H9 (cell line): ENCODE results near the gene LY6G5B. TPM values are rescaled to one million over a fixed set of nuclear protein-coding genes. Genes with fewer than 3 reads are reported as not detected.

Experiments used
- DNase-seq: peaks from one replicate; pipeline ENCODE4 v3.0.0-alpha.2; 2017
- H2AFZ ChIP-seq: one replicate; pipeline ENCODE4 v1.6.1; 2013; ENCODE audit warnings: mild to moderate bottlenecking, low read length, control low read depth, moderate library complexity
- H2AK5ac ChIP-seq: 2 replicates; pipeline ENCODE4 v1.6.1; 2013; ENCODE audit warnings: low read length, control low read depth, mixed read lengths; ENCODE audit not compliant: insufficient read length
- H2BK120ac ChIP-seq: one replicate; pipeline ENCODE4 v1.6.1; 2013; ENCODE audit warnings: low read depth, mild to moderate bottlenecking, low read length, control low read depth, inconsistent platforms; ENCODE audit not compliant: poor library complexity, severe bottlenecking
- H2BK12ac ChIP-seq: 2 replicates; pipeline ENCODE4 v1.6.1; 2013; ENCODE audit warnings: low read length, control low read depth, mixed read lengths, low read depth; ENCODE audit not compliant: insufficient read length
- H2BK15ac ChIP-seq: 2 replicates; pipeline ENCODE4 v1.6.1; 2013; ENCODE audit warnings: low read depth, low read length, control low read depth
- H2BK20ac ChIP-seq: one replicate; pipeline ENCODE4 v1.6.1; 2013; ENCODE audit warnings: low read depth, mild to moderate bottlenecking, low read length, control low read depth, inconsistent platforms; ENCODE audit not compliant: poor library complexity, severe bottlenecking
- H2BK5ac ChIP-seq: 2 replicates; pipeline ENCODE4 v1.6.1; 2013; ENCODE audit warnings: low read length, control low read depth, mixed read lengths; ENCODE audit not compliant: insufficient read length
- H3K14ac ChIP-seq: 2 replicates; pipeline ENCODE4 v1.6.1; 2013; ENCODE audit warnings: low read length, control low read depth; ENCODE audit not compliant: insufficient read depth
- H3K18ac ChIP-seq: 2 replicates; pipeline ENCODE4 v1.6.1; 2013; ENCODE audit warnings: low read depth, mild to moderate bottlenecking, mixed read lengths, low read length, control low read depth; ENCODE audit not compliant: insufficient read length
- H3K23ac ChIP-seq: 2 replicates; pipeline ENCODE4 v1.6.1; 2013; ENCODE audit warnings: low read length, control low read depth, mixed read lengths, low read depth; ENCODE audit not compliant: insufficient read length
- H3K23me2 ChIP-seq: 2 replicates; pipeline ENCODE4 v1.6.1; 2013; ENCODE audit warnings: low read depth, mild to moderate bottlenecking, mixed read lengths, low read length, control low read depth; ENCODE audit not compliant: insufficient read length, poor library complexity, severe bottlenecking
- H3K27ac ChIP-seq: 2 replicates; pipeline ENCODE4 v1.5.1; 2013; ENCODE audit warnings: low read length, control low read depth, mixed read lengths, low read depth; ENCODE audit not compliant: insufficient read length
- H3K27me3 ChIP-seq: 2 replicates; pipeline ENCODE4 v1.6.1; 2013; ENCODE audit warnings: low read length, control low read depth, inconsistent platforms; ENCODE audit not compliant: insufficient read depth
- H3K4ac ChIP-seq: 2 replicates; pipeline ENCODE4 v1.6.1; 2013; ENCODE audit warnings: low read depth, mild to moderate bottlenecking, control low read depth, inconsistent platforms, low read length, moderate library complexity
- H3K4me1 ChIP-seq: 2 replicates; pipeline ENCODE4 v1.6.1; 2013; ENCODE audit warnings: low read length, control low read depth, inconsistent platforms; ENCODE audit not compliant: insufficient read depth
- H3K4me2 ChIP-seq: 2 replicates; pipeline ENCODE4 v1.6.1; 2013; ENCODE audit warnings: low read length, control low read depth, mixed read lengths; ENCODE audit not compliant: insufficient read length, insufficient read depth
- H3K56ac ChIP-seq: 2 replicates; pipeline ENCODE4 v1.6.1; 2013; ENCODE audit warnings: low read depth, mild to moderate bottlenecking, mixed read lengths, low read length, control low read depth; ENCODE audit not compliant: insufficient read length
- H3K79me1 ChIP-seq: 2 replicates; pipeline ENCODE4 v1.6.1; 2013; ENCODE audit warnings: low read depth, mild to moderate bottlenecking, moderate library complexity, low read length, control low read depth, inconsistent platforms; ENCODE audit not compliant: insufficient read depth, poor library complexity, severe bottlenecking
- H3K79me2 ChIP-seq: 2 replicates; pipeline ENCODE4 v1.6.1; 2013; ENCODE audit warnings: low read length, control low read depth, inconsistent platforms; ENCODE audit not compliant: insufficient read depth
- H3K9ac ChIP-seq: 2 replicates; pipeline ENCODE4 v1.6.1; 2013; ENCODE audit warnings: low read length, control low read depth, mixed read lengths; ENCODE audit not compliant: insufficient read length; ENCODE audit errors: extremely low read depth
- H3K9me3 ChIP-seq: one replicate; pipeline ENCODE4 v1.6.1; 2013; ENCODE audit warnings: low read depth, low read length, inconsistent platforms; ENCODE audit not compliant: control insufficient read depth
- H3T11ph ChIP-seq: one replicate; pipeline ENCODE4 v1.6.1; 2013; ENCODE audit warnings: mild to moderate bottlenecking, low read length, control low read depth, inconsistent platforms
- H4K20me1 ChIP-seq: one replicate; pipeline ENCODE4 v1.6.1; 2013; ENCODE audit not compliant: control insufficient read depth, insufficient read length, insufficient read depth
- H4K5ac ChIP-seq: 2 replicates; pipeline ENCODE4 v1.6.1; 2013; ENCODE audit warnings: low read depth, mild to moderate bottlenecking, mixed read lengths, low read length, control low read depth; ENCODE audit not compliant: insufficient read length
- H4K8ac ChIP-seq: replicated peaks from 2 replicates; pipeline ENCODE4 v1.6.1; 2013; ENCODE audit warnings: low read length, control low read depth, mixed read lengths, low read depth; ENCODE audit not compliant: insufficient read length
- H4K91ac ChIP-seq: 2 replicates; pipeline ENCODE4 v1.6.1; 2013; ENCODE audit warnings: low read depth, mild to moderate bottlenecking, moderate library complexity, mixed read lengths, low read length, control low read depth; ENCODE audit not compliant: insufficient read length
- H3K27ac Mint-ChIP-seq, 3 experiments: 2 replicates in 2 of 3; 3 replicates in 1 of 3; pipeline ENCODE4 v1.8.0; 2020 to 2021; ENCODE audit warnings: mixed read lengths in 3 of 3, mild to moderate bottlenecking in 1 of 3, moderate library complexity in 1 of 3
- H3K27me3 Mint-ChIP-seq: 2 replicates; pipeline ENCODE4 v1.8.0; 2021; ENCODE audit warnings: low read depth, mild to moderate bottlenecking, moderate library complexity, mixed read lengths
- H3K36me3 Mint-ChIP-seq, 3 experiments: 2 replicates in 2 of 3; 3 replicates in 1 of 3; pipeline ENCODE4 v1.8.0; 2020 to 2021; ENCODE audit warnings: low read depth in 3 of 3, mixed read lengths in 3 of 3; ENCODE audit not compliant: insufficient read depth in 1 of 3
- H3K4me1 Mint-ChIP-seq, 2 experiments: 2 replicates each; pipeline ENCODE4 v1.8.0; 2020; ENCODE audit warnings: mixed read lengths in 2 of 2
- H3K4me3 Mint-ChIP-seq, 2 experiments: 2 replicates in 1 of 2; 3 replicates in 1 of 2; pipeline ENCODE4 v1.8.0; 2020 to 2021; ENCODE audit warnings: mild to moderate bottlenecking in 2 of 2, mixed read lengths in 2 of 2, moderate library complexity in 1 of 2
- H3K9me3 Mint-ChIP-seq, 2 experiments: 2 replicates in 1 of 2; 3 replicates in 1 of 2; pipeline ENCODE4 v1.8.0; 2020; ENCODE audit warnings: mild to moderate bottlenecking in 2 of 2, mixed read lengths in 2 of 2, moderate library complexity in 1 of 2
- CTCF ChIP-seq: fragments of 200-600 bp; sonication (generic); conservative IDR thresholded peaks from 3 replicates; pipeline ENCODE4 v1.8.0; 2021; ENCODE audit warnings: antibody characterized with exemption, mild to moderate bottlenecking
- WGBS: extraction: QIAGEN DNeasy Blood & Tissue Kit; methylation state at CpG from one replicate; pipeline ENCODE4 v1.1.7; 2013; ENCODE audit warnings: missing lambda C conversion rate, low lambda C conversion rate, mixed read lengths; ENCODE audit not compliant: insufficient read length; ENCODE audit errors: extremely low coverage; 5-methylcytosine and 5-hydroxymethylcytosine counted together
- total RNA-seq: library from RNA; stranded (reverse); gene quantifications from 2 replicates; pipeline ENCODE4 v1.2.1, GENCODE V29; 2021

LY6G5B gene
- total RNA-seq, 1 experiment from 2014 or later, result 21.6 TPM

GRCh38 chr6:31654574-31655348 is 15.0 kb upstream of the LY6G5B start:
- peaks cover 20 to 33% of the 10 kb centered on the region in 2 experiments for H3K4me1 Mint-ChIP-seq
- no CpG with 5 or more reads among the region's 8 CpGs for WGBS
- peaks cover 9% of the 10 kb centered on the region; the same call in 1 of the 2 replicates for H3K79me2 ChIP-seq

More at GRCh38 chr6:31654574-31655348, 15.0 kb upstream of the LY6G5B start:
- no peak overlapping the region for H3K56ac ChIP-seq
- DNase-seq, result no peak
- H4K8ac ChIP-seq, result no peak overlapping the region
- H4K91ac ChIP-seq, result no peak overlapping the region
- H2BK15ac ChIP-seq, result no peak overlapping the region
- H3K18ac ChIP-seq, result no peak overlapping the region
- no peak overlapping the region for H2BK5ac ChIP-seq
- H3K4ac ChIP-seq, result no peak overlapping the region
- no peak overlapping the region for H3K4me2 ChIP-seq
- H4K20me1 ChIP-seq, result no peaks in the 10 kb centered on the region
- no peak overlapping the region for H2BK12ac ChIP-seq
- no peak overlapping the region for H3K27ac Mint-ChIP-seq
- H3K36me3 Mint-ChIP-seq, result peaks cover 10 to 36% (median 30%) of the 10 kb centered on the region in 3 experiments; a peak in 6 of 7 replicates
- no peak overlapping the region for H2BK20ac ChIP-seq
- H3T11ph ChIP-seq, result no peak overlapping the region
- no peak overlapping the region for H2AK5ac ChIP-seq
- peaks cover 16% of the 10 kb centered on the region for H3K79me1 ChIP-seq
- H3K14ac ChIP-seq, result no peak overlapping the region
- H3K23me2 ChIP-seq, result peaks cover 11% of the 10 kb centered on the region
- H3K9me3 Mint-ChIP-seq, result no peaks in the 10 kb centered on the region
- no peak for TF ChIP-seq CTCF
- no peaks in the 10 kb centered on the region for H3K27me3 Mint-ChIP-seq
- H3K27ac ChIP-seq, result no peak overlapping the region
- no peak overlapping the region for H3K9ac ChIP-seq
- H2AFZ ChIP-seq, result no peak overlapping the region
- H3K4me3 Mint-ChIP-seq, result peak overlapping the region; percentile 26 to 31; a peak in 4 of 5 replicates
- H3K23ac ChIP-seq, result no peak overlapping the region
- no peak overlapping the region for H4K5ac ChIP-seq
- H2BK120ac ChIP-seq, result no peak overlapping the region
- no peaks in the 10 kb centered on the region for H3K9me3 ChIP-seq
- no peaks in the 10 kb centered on the region for H3K4me1 ChIP-seq
- H3K27me3 ChIP-seq, result no peaks in the 10 kb centered on the region
